Measurements from ENCODE around the gene SGCG.
A peak's percentile ranks its signal among the peaks of the same experiment; 100 is the strongest.
"Not testable (repeated sequence)": the region's sequence is repeated elsewhere in the genome, so short reads cannot be mapped to it uniquely, and the experiment has no call there.

The SGCG gene

GRCh38 chr13:23212671-23213070, 31.9 kb downstream of the SGCG start:
- DNase-seq, result no peak

GRCh38 chr13:23231241-23231640, 50.5 kb downstream of the SGCG start:
- DNase-seq, result no peak

GRCh38 chr13:23235994-23236393, 55.2 kb downstream of the SGCG start:
- no peak for DNase-seq

- no peak for DNase-seq
Measured at GRCh38 chr13:23243066-23243465, 62.3 kb downstream of the SGCG start.

GRCh38 chr13:23248410-23248809, 67.6 kb downstream of the SGCG start:
- not testable (repeated sequence) for DNase-seq

- no peak for DNase-seq
Measured at GRCh38 chr13:23254506-23254905, 73.7 kb downstream of the SGCG start.

- no peak for DNase-seq
Measured at GRCh38 chr13:23267571-23267970, 86.8 kb downstream of the SGCG start.

- DNase-seq, result no peak
Measured at GRCh38 chr13:23268441-23268840, 87.7 kb downstream of the SGCG start.

GRCh38 chr13:23271331-23271730, 90.6 kb downstream of the SGCG start:
- no peak for DNase-seq

- DNase-seq, result no peak
Measured at GRCh38 chr13:23273498-23273897, 92.7 kb downstream of the SGCG start.

GRCh38 chr13:23279321-23279720, 98.5 kb downstream of the SGCG start:
- DNase-seq, result no peak

GRCh38 chr13:23288564-23288963, 107.8 kb downstream of the SGCG start:
- no peak for DNase-seq

GRCh38 chr13:23288995-23289394, 108.2 kb downstream of the SGCG start:
- no peak for DNase-seq

GRCh38 chr13:23289917-23290357, 109.2 kb downstream of the SGCG start:
- DNase-seq, result no peak

- DNase-seq, result no peak
Measured at GRCh38 chr13:23292586-23292985, 111.8 kb downstream of the SGCG start.

- DNase-seq, result not testable (repeated sequence)
Measured at GRCh38 chr13:23314837-23315236, 134.1 kb downstream of the SGCG start.

- DNase-seq, result no peak
Measured at GRCh38 chr13:23319883-23320224, 139.1 kb downstream of the SGCG start.

GRCh38 chr13:23320926-23321534, 140.3 kb downstream of the SGCG start:
- no peak for DNase-seq

- peak in 1 of 2 donors; percentile 33 for DNase-seq
Measured at GRCh38 chr13:23321535-23322241, 140.9 kb downstream of the SGCG start.

GRCh38 chr13:23322353-23323336, 141.9 kb downstream of the SGCG start:
- DNase-seq, result no peak

- DNase-seq, result no peak
Measured at GRCh38 chr13:23323946-23324709, 143.3 kb downstream of the SGCG start.

GRCh38 chr13:23325191-23325590, 144.4 kb downstream of the SGCG start:
- no peak for DNase-seq

- no peak for DNase-seq
Measured at GRCh38 chr13:23330356-23330755, 149.6 kb downstream of the SGCG start.

Measured in CD4-positive, alpha-beta T cell treated with Interleukin-1 beta for 1 hour (primary cell).